Posterior vena cava (tissue), 2 donors: ENCODE results near the gene PGRMC2. TPM values are rescaled to one million over a fixed set of nuclear protein-coding genes. Genes with fewer than 3 reads are reported as not detected.

ENCODE experiments used
- DNase-seq: peaks from one replicate; pipeline ENCODE4 v3.0.0-alpha.2; 2020; ENCODE audit warnings: low spot score
- intact Hi-C, 2 donors: fragments of 100-400 bp; cut with DNase I; formaldehyde crosslinking; loops; one replicate each; pipeline versions ENCODE4 v1.14.1 to v1.14.2; 2022 to 2023
- total RNA-seq, 2 donors: library from RNA; stranded (reverse); fragmentation: NEBNext Ultra II Directional; extraction: Animal tissue kit (Norgen Biotek cat#: 25700); gene quantifications; one replicate each; pipeline ENCODE4 v1.2.1, GENCODE V29; 2021
- donor health status: DM: yes; HTN: yes; CAD: no.
- donor health status: DM: yes; HTN: yes; CAD: no.

PGRMC2 gene
- total RNA-seq, 2 donors from 2014 or later: 69.6 to 77.8 TPM

DNA sequence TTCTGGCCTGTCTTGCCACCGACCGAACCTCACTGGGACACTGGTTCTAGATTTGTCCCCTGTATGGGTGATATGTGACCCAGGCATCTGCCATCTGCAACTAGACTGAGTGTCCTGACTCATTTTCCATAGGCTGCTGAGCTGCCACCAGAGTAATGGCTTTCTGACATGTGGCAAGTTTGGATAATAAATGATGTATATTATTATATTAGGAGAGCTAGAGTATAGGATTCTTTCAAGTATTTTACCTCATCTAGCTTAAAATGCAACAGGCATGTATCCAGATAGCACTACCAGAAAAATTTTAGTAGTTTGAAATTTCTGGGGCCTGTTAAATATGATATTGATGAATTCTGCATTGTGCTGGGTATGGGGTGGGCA is 15.8 kb upstream of the PGRMC2 start:
- DNase-seq: no peak
- intact Hi-C loops: no loop called here

DNA sequence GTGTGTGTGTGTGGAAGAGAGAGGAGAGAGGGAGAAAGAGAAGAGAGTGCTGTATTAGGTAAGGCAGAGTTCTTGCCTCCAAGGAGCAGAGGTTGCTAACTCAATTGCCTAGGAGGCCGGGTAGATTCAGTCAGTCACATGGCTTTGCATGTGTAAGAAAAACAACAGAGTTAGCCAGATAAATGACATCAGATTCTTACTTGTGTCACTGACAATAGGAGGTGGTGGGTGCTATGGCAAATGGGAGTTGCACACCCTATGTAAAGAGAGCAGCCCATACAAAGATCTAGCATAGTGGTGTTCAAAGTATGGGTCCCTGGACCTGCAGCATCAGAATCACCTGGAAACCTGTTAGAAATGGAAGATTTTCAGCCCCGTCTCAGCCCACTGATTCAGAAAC is 14.4 kb upstream of the PGRMC2 start:
- intact Hi-C loops: no loop called here
- no peak for DNase-seq

DNA sequence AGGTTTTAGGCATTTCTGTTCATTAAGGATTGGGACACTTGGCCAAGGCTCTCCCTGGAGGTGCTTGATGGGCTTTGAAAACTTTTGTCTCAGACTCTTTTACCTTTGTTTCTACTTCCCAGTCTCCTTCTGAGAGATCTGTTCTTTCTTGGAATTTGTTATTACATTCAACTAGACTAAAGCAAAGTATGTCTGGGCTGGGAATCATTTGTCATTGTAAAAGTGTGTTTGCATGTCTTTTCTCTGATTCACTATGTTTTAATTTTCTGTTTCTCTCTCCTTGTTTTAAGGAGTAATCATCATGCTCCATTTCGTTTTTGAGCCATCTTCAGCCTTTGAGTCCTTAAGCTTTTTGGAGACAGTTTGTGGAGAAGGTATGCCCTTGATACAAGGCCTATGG is 12.2 kb upstream of the PGRMC2 start:
- no peak for DNase-seq
- intact Hi-C loops: loop anchor here in 1 of 2 donors (10.0 kb wide), 1 partner anchor 75 kb away; no protein-coding TSS in a partner anchor

DNA sequence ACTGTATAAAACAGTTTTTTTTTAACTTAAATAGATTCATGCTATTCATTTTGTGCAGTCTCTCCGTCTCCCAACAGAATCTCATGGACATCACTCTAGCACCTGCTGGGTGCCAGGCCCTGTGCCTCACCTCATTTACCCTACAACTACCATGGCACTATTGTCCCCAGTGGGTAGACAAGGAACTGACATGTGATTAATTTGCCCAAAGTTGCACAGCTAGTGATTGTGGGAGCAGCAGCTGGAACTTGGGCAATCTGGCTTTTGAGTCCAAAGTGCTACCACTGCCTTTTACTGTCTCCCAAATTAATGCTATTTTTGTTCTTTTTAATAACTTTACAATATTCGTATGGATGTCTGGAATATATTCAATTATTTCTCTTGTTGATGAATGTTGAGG is 11.2 kb upstream of the PGRMC2 start:
- intact Hi-C loops: loop anchor here in 1 of 2 donors (10.0 kb wide), 1 partner anchor 76 kb away; no protein-coding TSS in a partner anchor
- DNase-seq: no peak

DNA sequence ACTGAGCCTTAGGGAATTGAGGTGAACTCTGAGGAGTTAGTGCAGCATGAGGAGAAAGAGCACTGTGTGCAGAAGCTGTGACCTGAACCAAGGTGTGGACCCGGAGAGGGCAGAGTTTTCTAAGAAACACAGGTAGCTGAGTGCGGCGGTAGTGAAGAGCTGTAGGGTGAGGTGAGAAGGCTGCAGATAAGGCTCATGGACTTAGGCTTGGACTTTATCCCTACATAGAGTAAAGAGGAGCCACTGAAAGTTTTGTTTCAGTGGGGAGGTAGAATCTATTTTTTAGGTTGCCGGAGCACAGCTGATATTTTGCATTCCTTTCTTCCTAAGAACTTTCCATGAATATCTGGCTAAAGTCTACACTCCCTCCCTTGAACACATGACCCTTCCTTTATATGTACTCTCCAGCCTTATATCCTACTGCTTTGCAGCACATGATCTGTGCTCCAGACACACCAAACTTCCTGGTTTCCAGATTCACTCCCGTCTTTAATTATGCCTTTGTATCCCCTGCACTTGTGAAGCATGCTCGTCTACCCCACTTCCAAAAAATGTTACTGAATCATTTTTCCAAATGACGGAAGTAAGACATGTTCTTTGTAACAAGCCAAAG is 10.6 kb upstream of the PGRMC2 start:
- DNase-seq: no peak
- intact Hi-C loops: loop anchor here in 1 of 2 donors (10.0 kb wide), 1 partner anchor 77 kb away; no protein-coding TSS in a partner anchor

DNA sequence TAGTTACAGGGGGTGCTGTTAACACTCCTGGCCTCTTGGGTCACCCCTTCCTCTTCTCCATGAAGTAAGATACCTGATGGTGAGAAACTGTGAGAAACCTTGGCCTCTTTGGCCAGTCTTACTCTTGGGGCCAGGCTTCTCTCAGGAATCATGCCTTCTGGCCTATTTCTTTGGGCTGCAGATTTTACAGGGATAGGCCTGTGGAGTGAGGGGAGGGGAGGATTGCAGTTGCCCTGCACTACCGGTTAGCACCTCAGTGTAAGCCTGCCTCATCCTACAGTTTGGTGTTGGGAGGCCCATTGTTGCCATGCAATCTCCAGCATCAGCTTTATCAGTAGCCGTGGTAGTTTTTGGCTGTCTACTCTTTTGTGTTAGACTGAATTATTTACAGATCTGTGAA is 7.6 kb upstream of the PGRMC2 start:
- intact Hi-C loops: loop anchor here in 1 of 2 donors (10.0 kb wide), 1 partner anchor 80 kb away; no protein-coding TSS in a partner anchor
- no peak for DNase-seq

DNA sequence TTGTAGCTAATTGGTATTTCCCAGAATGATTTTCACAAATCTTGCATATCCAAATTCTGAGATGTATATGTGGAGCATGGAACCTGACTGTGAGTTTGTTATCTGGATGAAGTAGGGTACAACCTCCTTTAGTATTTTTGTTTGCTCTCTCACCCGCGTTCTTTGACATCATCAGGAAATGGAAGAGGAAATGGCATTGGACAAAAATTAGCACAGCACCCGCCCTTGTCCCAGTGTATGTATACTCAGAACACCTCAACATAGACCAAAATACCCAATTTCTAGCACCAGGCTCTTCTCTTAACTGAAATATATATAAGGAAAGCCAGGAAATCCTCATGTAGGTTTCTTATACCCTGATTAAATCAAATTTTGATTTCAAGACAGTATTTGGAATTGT is 6.9 kb upstream of the PGRMC2 start:
- DNase-seq: no peak
- intact Hi-C loops: loop anchor here in 1 of 2 donors (10.0 kb wide), 1 partner anchor 80 kb away; no protein-coding TSS in a partner anchor

DNA sequence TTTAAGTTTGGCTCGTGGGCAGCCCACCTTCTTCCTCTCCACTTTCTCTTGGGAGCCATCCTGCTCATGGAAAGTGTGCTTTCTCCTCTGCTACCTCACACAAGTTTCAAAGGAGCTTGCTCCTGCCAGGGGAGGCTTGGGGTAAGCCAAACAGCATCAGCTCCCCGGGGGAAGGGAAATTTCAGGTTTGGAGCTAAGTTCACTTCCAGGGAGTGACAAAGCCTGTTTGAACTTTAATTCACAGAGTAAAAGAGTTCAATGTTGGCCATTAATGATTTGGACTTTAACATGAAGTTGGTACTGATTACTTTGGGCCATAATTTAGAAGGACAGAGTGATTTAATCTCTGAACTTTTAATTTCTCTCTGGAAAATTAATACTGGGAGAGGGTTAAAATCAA is 4.7 kb upstream of the PGRMC2 start:
- no peak for DNase-seq
- intact Hi-C loops: loop anchor here in 1 of 2 donors (10.0 kb wide), 1 partner anchor 82 kb away; no protein-coding TSS in a partner anchor

DNA sequence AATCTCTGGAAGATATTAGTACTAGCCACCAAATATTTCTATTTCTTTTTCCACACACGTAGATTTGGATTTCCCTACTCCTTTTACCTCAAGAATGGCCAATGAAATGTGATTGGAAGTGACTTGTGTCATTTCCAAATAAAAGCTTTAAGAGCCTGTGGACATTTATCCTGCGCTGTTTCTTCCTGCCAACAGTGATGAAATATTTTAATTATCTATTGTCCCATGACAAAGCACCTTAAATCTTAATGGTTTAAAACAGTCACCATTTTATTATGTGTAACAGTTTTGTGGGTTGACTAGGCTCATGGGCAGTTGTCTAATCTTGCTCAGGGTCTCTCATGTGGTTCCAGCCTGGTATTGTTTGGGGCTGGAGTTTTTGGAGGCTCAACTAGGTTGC is 3.5 kb upstream of the PGRMC2 start:
- DNase-seq: no peak
- intact Hi-C loops: loop anchor here in 1 of 2 donors (10.0 kb wide), 1 partner anchor 84 kb away; no protein-coding TSS in a partner anchor

DNA sequence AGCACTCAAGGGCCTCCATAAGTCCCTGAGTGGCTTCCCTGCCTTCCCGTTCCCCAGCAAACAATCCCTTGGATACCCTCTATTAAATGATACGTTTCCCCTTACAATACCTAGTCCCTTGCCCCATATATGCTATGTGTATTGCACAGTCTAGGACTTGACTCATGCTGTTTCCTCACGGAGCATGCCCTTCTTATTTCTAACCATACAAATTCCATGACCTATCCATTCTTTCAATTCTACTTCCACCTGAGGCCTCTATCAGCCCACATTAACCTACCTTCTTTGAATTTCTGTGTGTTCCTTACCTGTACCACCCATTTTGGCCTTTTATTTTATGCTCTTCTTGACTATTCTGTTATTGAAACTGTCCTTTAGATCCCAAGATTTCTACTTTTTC is 2.9 kb upstream of the PGRMC2 start:
- no peak for DNase-seq
- intact Hi-C loops: loop anchor here in 1 of 2 donors (10.0 kb wide), 1 partner anchor 84 kb away; no protein-coding TSS in a partner anchor

DNA sequence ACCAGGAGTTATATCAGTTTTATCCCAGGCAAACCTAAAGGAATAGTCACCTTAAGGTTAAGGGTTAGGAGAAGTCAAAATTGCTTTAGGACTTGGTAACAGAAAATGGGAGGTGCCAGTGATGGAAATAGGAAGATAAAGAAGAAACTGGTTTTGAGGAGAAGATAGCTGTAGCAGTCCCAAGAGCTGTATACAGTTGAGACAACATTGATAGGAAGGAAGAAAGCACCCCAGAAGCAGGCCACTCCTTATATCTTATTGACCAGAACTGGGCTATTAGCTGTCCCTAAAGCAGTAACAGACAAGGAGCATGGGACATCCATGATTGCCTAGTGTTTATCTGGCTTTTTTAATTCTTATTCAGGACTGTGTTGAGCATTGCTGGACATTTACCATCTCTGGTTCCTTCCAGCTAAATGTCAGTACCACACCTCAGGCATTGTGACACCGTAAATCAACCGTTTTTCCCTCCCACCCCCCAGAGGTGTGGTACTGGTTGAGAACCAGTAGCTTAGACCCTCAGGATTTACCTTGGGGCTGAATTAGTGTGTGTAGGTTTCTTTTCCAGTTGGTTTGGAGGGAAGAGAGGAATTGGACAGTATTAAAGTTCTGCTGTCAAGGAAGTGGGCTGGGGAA is 2.0 kb upstream of the PGRMC2 start:
- intact Hi-C loops: loop anchor here in 1 of 2 donors (10.0 kb wide), 1 partner anchor 85 kb away; no protein-coding TSS in a partner anchor
- no peak for DNase-seq

DNA sequence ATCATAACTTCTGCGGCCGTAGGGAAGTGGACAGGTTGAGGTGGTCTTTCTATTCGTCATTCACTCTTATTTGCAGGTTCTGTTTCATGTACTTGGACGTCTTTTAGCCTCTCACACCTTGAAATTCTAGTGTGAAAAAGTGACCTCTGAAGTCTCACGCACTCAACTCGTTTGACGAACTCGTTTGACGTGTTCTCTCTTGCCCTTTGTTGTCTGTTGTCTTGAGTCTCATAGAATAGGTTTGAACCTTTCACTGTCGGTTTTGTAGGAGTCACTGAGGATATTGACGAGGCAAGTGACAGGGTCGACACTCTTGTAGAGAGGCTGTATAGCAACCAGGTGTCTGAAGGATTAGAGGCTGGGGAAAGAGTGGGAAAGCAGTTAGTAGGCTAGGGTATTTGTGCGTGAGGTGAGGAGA is 1.1 kb upstream of the PGRMC2 start:
- intact Hi-C loops: no loop called here
- DNase-seq: no peak

DNA sequence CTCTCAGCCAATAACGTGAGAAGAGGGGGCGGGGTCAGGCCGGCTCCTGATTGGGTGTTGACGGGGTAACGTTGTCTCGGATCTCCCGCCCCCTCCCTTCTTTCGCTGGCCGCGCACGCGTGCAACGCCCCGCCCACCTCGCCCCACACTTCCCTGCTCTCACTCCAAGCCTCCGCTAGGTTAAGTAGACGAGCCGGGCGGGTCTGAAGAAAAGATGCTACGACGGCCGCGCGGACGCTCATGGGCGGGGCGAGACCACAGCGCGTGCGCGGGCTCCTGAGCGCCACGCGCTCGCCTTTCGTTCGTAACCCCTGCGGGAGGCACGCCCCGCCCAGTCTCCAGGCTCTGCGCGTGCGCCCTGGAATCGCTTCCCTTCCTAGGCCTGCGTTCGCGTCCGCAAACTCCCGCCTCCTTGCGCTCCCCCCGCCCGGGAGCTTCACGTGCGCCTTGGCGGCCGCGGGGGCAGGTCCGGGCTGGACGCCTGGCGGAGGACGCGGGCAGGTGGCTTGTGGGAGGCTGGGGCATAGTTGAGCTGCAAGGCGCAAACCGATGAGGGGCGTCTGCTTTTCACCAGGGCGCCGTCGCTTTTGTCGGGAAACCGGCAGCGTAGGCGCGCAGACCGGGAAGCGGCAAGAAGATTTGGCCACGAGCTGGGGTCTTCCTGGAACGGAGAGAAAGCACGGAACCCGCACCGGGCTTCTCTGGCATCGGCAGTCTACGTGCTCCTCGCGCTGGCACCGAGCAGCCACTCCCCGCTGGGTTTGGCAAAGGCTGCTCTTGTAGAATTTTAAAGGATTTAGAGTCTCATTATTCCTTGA is 467 bp upstream of the PGRMC2 start:
- intact Hi-C loops: no loop called here
- peak; percentile 100 for DNase-seq

DNA sequence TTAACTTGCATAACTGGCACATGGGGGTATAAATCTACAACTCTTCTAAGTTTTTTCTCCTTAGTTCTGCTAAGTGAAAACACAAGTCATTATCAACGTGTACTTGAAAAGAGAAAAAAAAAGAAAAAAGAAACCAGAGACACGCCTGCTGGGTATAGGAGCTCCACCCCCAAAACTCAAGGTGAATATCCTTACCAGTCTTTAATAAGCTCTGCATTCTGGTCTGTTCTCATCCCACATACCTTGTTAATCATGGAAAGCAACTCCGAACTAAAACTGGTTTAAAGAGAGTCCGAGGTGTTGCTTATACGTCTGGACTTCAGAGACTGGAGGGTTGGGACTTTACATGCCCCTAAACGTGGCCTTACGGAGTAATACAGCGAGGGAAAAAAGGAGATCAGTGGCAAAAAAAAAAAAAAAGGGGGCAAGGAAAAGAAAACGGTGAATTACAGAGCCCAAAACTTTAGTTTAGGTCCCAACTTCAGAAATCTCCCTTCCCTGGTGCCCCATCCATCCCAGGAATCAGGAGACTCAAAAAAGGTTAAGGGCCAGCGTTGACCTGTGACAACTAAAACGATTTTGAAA is 1.0 kb downstream of the PGRMC2 start:
- DNase-seq: no peak
- intact Hi-C loops: no loop called here

DNA sequence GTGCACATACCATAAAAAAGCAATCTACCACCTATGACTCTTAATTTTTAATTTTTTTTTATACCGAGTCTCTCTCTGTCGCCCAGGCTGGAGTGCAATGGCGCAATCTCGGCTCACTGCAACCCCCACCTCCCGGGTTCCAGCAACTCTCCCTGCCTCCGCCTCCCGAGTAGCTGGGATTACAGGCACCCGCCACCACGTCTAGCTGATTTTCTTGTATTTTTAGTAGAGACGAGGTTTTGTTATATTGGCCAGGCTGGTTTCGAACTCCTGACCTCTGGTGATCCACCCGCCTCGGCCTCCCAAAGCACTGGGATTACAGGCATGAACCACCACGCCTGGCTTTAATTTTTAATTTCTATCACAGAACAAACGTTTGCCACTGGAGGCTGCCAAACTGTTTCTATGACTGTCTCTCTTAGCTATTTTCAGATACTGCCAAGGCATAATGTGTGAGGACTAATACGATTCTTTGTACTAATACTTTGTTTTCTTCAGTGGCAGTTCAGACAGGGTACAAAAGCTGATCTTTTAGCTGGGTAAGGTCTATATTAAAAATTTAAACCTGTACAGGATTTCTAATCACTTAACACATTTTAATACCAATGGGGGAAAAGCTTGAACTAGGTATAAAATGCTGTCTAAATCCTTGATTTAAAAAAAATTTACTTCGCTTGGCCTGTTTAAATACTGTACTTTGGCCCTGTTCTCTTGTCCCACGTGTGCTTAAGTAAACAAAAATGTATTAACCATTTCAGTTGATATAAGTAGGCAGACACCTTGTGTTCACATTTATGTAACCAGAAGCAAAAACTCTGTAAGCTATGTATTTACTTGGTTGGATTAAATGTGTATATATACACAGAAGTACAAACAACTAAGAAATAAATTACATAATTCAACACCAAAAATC is 2.3 kb downstream of the PGRMC2 start:
- DNase-seq: no peak
- intact Hi-C loops: no loop called here

DNA sequence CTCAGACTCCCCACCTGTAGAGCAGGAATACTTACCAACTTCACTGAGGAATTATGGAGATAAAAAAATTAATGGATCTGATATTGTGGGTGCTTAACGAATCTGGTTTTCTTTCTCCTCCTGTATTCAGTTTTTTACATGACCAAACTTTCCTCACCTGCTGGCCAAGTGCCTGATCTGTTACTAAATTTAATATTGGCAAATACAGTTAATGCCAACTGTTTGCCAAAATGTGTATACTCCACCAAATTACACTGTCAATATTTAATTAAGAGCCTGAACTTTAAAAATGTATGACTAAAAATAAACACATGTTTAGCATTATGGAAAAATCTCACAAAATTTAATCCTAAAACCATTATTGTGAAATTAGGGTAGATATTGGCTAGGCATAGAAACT is 3.3 kb downstream of the PGRMC2 start:
- intact Hi-C loops: no loop called here

DNA sequence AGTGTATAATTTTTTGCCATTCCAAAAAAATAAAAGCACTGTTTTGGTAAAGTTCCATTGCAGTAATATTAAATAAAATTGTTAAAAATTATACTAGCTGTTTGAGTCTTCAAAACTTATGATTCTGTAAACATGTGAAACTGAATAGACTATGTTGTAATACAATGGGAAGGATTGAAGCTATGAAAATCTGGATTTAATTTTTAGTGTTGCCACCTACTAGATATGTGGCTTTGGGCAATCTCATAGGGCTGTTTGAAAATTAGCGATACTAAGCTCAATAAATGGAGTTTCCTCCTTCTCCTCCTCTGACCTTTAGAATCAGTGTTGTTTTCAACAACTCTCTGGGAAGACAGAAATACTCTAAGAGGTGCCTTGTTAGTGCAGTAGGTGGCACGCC is 4.5 kb downstream of the PGRMC2 start:
- intact Hi-C loops: no loop called here
- no peak for DNase-seq

More for the DNA sequence above, 3.3 kb downstream of the PGRMC2 start:
- no peak for DNase-seq

DNA sequence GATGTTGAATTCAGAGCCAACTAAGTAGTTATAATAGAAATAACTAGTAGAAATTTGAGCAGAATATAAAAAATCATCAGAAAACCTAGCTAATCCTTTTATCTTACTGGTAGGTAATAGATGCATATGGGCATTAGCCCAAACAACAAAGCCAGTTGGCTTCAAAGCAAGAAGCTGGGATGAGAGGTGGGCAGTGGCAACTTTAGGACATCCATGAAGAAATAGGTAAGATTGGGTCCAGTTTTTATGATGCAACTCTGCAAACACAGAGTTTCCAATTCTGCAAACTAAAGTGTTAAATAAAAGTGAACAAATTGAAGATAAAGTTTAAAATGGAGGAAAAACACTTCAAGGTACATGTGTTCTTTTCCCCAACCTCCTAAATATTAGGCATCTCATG is 5.1 kb downstream of the PGRMC2 start:
- intact Hi-C loops: no loop called here
- no peak for DNase-seq

DNA sequence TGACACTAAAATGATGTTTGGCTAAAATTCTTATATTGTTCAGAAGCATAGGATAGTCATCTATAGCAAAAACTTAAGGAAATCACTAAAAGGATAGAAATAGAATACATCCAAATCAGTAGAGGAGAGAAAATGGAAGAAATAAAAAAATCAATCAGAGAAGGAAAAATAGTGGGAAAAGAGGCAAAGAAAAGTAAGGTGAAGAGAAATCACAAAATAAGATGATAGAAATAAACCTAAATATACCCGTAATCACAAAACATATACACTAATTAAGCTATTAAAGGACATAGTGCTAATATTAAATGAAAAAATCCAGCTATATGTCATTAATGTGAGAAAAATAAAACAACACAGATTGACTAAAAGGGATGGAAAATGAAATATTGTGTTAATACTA is 6.3 kb downstream of the PGRMC2 start:
- DNase-seq: no peak

More for the DNA sequence above, 6.3 kb downstream of the PGRMC2 start:
- intact Hi-C loops: no loop called here
